B cell (primary cell): ENCODE measurements around the gene ZNF438.

Source experiments
- EZH2 ChIP-seq: IDR thresholded peaks from 2 replicates; pipeline ENCODE4 v1.6.1; 2012; ENCODE audit warnings: borderline replicate concordance, low read depth, mild to moderate bottlenecking, moderate library complexity, low read length; ENCODE audit not compliant: insufficient read depth, poor library complexity, severe bottlenecking
- TF ChIP-seq, protein P1 (sequence below): fragments of 200-600 bp; IDR thresholded peaks from one replicate; pipeline ENCODE4 v1.8.0; 2022; ENCODE audit warnings: antibody characterized with exemption, mild to moderate bottlenecking

- no peak for TF ChIP-seq EZH2
- TF ChIP-seq, protein P1, sequence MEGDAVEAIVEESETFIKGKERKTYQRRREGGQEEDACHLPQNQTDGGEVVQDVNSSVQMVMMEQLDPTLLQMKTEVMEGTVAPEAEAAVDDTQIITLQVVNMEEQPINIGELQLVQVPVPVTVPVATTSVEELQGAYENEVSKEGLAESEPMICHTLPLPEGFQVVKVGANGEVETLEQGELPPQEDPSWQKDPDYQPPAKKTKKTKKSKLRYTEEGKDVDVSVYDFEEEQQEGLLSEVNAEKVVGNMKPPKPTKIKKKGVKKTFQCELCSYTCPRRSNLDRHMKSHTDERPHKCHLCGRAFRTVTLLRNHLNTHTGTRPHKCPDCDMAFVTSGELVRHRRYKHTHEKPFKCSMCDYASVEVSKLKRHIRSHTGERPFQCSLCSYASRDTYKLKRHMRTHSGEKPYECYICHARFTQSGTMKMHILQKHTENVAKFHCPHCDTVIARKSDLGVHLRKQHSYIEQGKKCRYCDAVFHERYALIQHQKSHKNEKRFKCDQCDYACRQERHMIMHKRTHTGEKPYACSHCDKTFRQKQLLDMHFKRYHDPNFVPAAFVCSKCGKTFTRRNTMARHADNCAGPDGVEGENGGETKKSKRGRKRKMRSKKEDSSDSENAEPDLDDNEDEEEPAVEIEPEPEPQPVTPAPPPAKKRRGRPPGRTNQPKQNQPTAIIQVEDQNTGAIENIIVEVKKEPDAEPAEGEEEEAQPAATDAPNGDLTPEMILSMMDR: no peak
These were observed 164.8 kb downstream of the ZNF438 start for GRCh38 chr10:30866896-30867295.
